ENCODE data around the gene USP28. TPM values are rescaled to one million over a fixed set of nuclear protein-coding genes. Genes with fewer than 3 reads are reported as not detected.

The USP28 gene
- total RNA-seq, 1 donor from 2014 or later = 113 TPM

- Histone ChIP-seq H3K36me3 (no peaks in the 10 kb centered on the region), H3K4me1 (peaks cover 21% of the 10 kb centered on the region), H3K27me3 (ENCODE audit: low read depth) (no peaks in the 10 kb centered on the region), H3K4me3 (no peak overlapping the region), H3K27ac (replicated peaks) (no peak overlapping the region), H3K9me3 (replicated peaks) (no peaks in the 10 kb centered on the region)
- no peak for DNase-seq
- intact Hi-C loops (cut with micrococcal nuclease) = loop anchor here (2.0 kb wide), 1 partner anchor 367 kb away; no protein-coding TSS in a partner anchor
- TF ChIP-seq CTCF (IDR thresholded peaks at IDR 0.05; ENCODE audit: borderline replicate concordance) = no peak
Measured at GRCh38 chr11:113895367-113896155, 20.2 kb upstream of the USP28 start.

- Histone ChIP-seq H3K27ac (replicated peaks) (peak overlapping the region; percentile 34), H3K27me3 (ENCODE audit: low read depth) (no peaks in the 10 kb centered on the region), H3K36me3 (no peaks in the 10 kb centered on the region), H3K4me1 (peaks cover 21% of the 10 kb centered on the region), H3K9me3 (replicated peaks) (no peaks in the 10 kb centered on the region), H3K4me3 (no peak overlapping the region)
- TF ChIP-seq CTCF (IDR thresholded peaks at IDR 0.05; ENCODE audit: borderline replicate concordance) = no peak
- DNase-seq = no peak
- intact Hi-C loops (cut with micrococcal nuclease) = no loop called here
Measured at GRCh38 chr11:113894421-113894996, 19.1 kb upstream of the USP28 start.

- no peak for DNase-seq
- no peaks in the 10 kb centered on the region for H3K9me3 ChIP-seq (replicated peaks)
- no peaks in the 10 kb centered on the region for H3K36me3 ChIP-seq
- intact Hi-C loops (cut with micrococcal nuclease) = no loop called here
- H3K4me1 ChIP-seq = no peaks in the 10 kb centered on the region
- TF ChIP-seq CTCF (IDR thresholded peaks at IDR 0.05; ENCODE audit: borderline replicate concordance) = no peak
- no peak overlapping the region for H3K4me3 ChIP-seq
- no peak overlapping the region for H3K27ac ChIP-seq (replicated peaks)
- H3K27me3 ChIP-seq (ENCODE audit: low read depth) = no peaks in the 10 kb centered on the region
Measured at GRCh38 chr11:113888848-113889247, 13.5 kb upstream of the USP28 start.

GRCh38 chr11:113885897-113886296, 10.5 kb upstream of the USP28 start:
- H3K4me3 ChIP-seq = no peak overlapping the region
- TF ChIP-seq CTCF (IDR thresholded peaks at IDR 0.05; ENCODE audit: borderline replicate concordance) = no peak
- H3K9me3 ChIP-seq (replicated peaks) = no peaks in the 10 kb centered on the region
- intact Hi-C loops (cut with micrococcal nuclease) = no loop called here
- DNase-seq = no peak
- H3K27ac ChIP-seq (replicated peaks) = no peak overlapping the region
- H3K27me3 ChIP-seq (ENCODE audit: low read depth) = no peaks in the 10 kb centered on the region
- H3K36me3 ChIP-seq = no peaks in the 10 kb centered on the region
- H3K4me1 ChIP-seq = no peaks in the 10 kb centered on the region

GRCh38 chr11:113884361-113884836, 9.0 kb upstream of the USP28 start:
- no peak for TF ChIP-seq CTCF (IDR thresholded peaks at IDR 0.05; ENCODE audit: borderline replicate concordance)
- Histone ChIP-seq H3K27me3 (ENCODE audit: low read depth) (no peaks in the 10 kb centered on the region), H3K9me3 (replicated peaks) (no peaks in the 10 kb centered on the region), H3K27ac (replicated peaks) (no peak overlapping the region), H3K4me1 (no peaks in the 10 kb centered on the region), H3K36me3 (no peaks in the 10 kb centered on the region), H3K4me3 (no peak overlapping the region)
- DNase-seq = no peak
- intact Hi-C loops (cut with micrococcal nuclease) = no loop called here

Measured in left ventricle myocardium inferior (tissue), 1 donor.